ENCODE results near the gene ZNF652. TPM values are rescaled to one million over a fixed set of nuclear protein-coding genes. Genes with fewer than 3 reads are reported as not detected.
"Not testable (repeated sequence)": the region's sequence is repeated elsewhere in the genome, so short reads cannot be mapped to it uniquely, and the experiment has no call there.

Gene ZNF652
- total RNA-seq, 1 donor from 2014 or later = 26.8 TPM

DNA sequence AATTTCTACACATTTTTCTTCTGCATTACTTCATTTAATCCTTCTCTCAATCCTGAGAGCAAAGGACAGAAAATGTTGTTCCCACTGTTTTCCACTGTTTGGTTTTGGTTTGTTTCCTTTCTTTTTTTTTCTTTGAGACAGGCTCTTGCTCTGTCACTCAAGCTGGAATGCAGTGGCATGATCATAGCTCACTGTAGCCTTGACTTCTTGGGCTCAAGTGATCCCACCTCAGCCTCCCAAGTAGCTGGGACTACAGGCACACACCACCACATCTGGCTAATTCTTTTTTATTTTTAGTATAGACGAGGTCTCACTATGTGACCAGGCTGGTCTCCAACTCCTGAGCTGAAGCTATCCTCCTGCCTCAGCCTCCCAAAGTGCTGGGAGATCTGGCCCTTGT lies 7.0 kb upstream of the ZNF652 start:
- no peak overlapping the region for H2AFZ ChIP-seq (ENCODE audit: low read depth, low read length)
- no peak for DNase-seq (ENCODE audit: low read depth)
- TF ChIP-seq EZH2 (IDR thresholded peaks at IDR 0.05; ENCODE audit: insufficient read depth, low read length) = no peak
- TF ChIP-seq, protein P1, sequence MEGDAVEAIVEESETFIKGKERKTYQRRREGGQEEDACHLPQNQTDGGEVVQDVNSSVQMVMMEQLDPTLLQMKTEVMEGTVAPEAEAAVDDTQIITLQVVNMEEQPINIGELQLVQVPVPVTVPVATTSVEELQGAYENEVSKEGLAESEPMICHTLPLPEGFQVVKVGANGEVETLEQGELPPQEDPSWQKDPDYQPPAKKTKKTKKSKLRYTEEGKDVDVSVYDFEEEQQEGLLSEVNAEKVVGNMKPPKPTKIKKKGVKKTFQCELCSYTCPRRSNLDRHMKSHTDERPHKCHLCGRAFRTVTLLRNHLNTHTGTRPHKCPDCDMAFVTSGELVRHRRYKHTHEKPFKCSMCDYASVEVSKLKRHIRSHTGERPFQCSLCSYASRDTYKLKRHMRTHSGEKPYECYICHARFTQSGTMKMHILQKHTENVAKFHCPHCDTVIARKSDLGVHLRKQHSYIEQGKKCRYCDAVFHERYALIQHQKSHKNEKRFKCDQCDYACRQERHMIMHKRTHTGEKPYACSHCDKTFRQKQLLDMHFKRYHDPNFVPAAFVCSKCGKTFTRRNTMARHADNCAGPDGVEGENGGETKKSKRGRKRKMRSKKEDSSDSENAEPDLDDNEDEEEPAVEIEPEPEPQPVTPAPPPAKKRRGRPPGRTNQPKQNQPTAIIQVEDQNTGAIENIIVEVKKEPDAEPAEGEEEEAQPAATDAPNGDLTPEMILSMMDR (IDR thresholded peaks at IDR 0.05; ENCODE audit: insufficient read depth, low read depth, low read length) = no peak
- no peaks in the 10 kb centered on the region for H4K20me1 ChIP-seq (ENCODE audit: insufficient read depth, low read length)
- Mint-ChIP-seq H3K27me3 (ENCODE audit: low read depth, unreplicated experiment) (no peaks in the 10 kb centered on the region), H3K36me3 (ENCODE audit: low read depth, unreplicated experiment) (peaks cover 3% of the 10 kb centered on the region), H3K27ac (ENCODE audit: unreplicated experiment) (no peak overlapping the region), H3K4me1 (ENCODE audit: low read depth, unreplicated experiment) (no peaks in the 10 kb centered on the region), H3K4me3 (ENCODE audit: unreplicated experiment) (no peak overlapping the region), H3K9me3 (ENCODE audit: unreplicated experiment) (no peaks in the 10 kb centered on the region)
- no peak overlapping the region for H3K27ac ChIP-seq (ENCODE audit: low read depth, low read length)
- no peaks in the 10 kb centered on the region for H3K27me3 ChIP-seq (ENCODE audit: insufficient read depth, low read length)
- no peak overlapping the region for H3K9ac ChIP-seq (ENCODE audit: low read length)
- no peaks in the 10 kb centered on the region for H3K9me3 ChIP-seq (ENCODE audit: insufficient read depth, low read depth, low read length)
- FAIRE-seq = no peak
- H3K36me3 ChIP-seq (ENCODE audit: insufficient read depth, low read length) = no peaks in the 10 kb centered on the region
- no peak overlapping the region for H3K4me2 ChIP-seq (ENCODE audit: low read length)
- no peaks in the 10 kb centered on the region for H3K4me1 ChIP-seq (ENCODE audit: insufficient read depth, low read length)
- no peaks in the 10 kb centered on the region for H3K79me2 ChIP-seq (ENCODE audit: insufficient read depth, low read length)
- no peak overlapping the region for H3K4me3 ChIP-seq (ENCODE audit: insufficient read depth, low read depth, low read length)

GRCh38 chr17:49365667-49366066 lies 3.6 kb upstream of the ZNF652 start:
- Histone ChIP-seq H3K4me3 (ENCODE audit: insufficient read depth, low read depth, low read length) (no peak overlapping the region), H3K27me3 (ENCODE audit: insufficient read depth, low read length) (no peaks in the 10 kb centered on the region), H3K27ac (ENCODE audit: low read depth, low read length) (no peak overlapping the region), H2AFZ (ENCODE audit: low read depth, low read length) (no peak overlapping the region), H3K4me1 (ENCODE audit: insufficient read depth, low read length) (peaks cover 4% of the 10 kb centered on the region), H3K9me3 (ENCODE audit: insufficient read depth, low read depth, low read length) (no peaks in the 10 kb centered on the region), H3K4me2 (ENCODE audit: low read length) (no peak overlapping the region), H3K79me2 (ENCODE audit: insufficient read depth, low read length) (peaks cover 6% of the 10 kb centered on the region), H3K9ac (ENCODE audit: low read length) (no peak overlapping the region), H4K20me1 (ENCODE audit: insufficient read depth, low read length) (peaks cover 8% of the 10 kb centered on the region), H3K36me3 (ENCODE audit: insufficient read depth, low read length) (no peaks in the 10 kb centered on the region)
- Mint-ChIP-seq H3K27ac (ENCODE audit: unreplicated experiment) (no peak overlapping the region), H3K4me3 (ENCODE audit: unreplicated experiment) (no peak overlapping the region), H3K9me3 (ENCODE audit: unreplicated experiment) (no peaks in the 10 kb centered on the region), H3K27me3 (ENCODE audit: low read depth, unreplicated experiment) (no peaks in the 10 kb centered on the region), H3K36me3 (ENCODE audit: low read depth, unreplicated experiment) (peaks cover 3% of the 10 kb centered on the region), H3K4me1 (ENCODE audit: low read depth, unreplicated experiment) (peaks cover 4% of the 10 kb centered on the region)
- no peak for FAIRE-seq
- DNase-seq (ENCODE audit: low read depth) = no peak
- TF ChIP-seq EZH2 (IDR thresholded peaks at IDR 0.05; ENCODE audit: insufficient read depth, low read length) = no peak
- TF ChIP-seq, protein P1 (IDR thresholded peaks at IDR 0.05; ENCODE audit: insufficient read depth, low read depth, low read length) = no peak

GRCh38 chr17:49365126-49365525 lies 3.1 kb upstream of the ZNF652 start:
- not testable (repeated sequence) for H3K27me3 Mint-ChIP-seq (ENCODE audit: low read depth, unreplicated experiment); H2AFZ ChIP-seq (ENCODE audit: low read depth, low read length); H3K4me3 Mint-ChIP-seq (ENCODE audit: unreplicated experiment); H3K36me3 ChIP-seq (ENCODE audit: insufficient read depth, low read length); FAIRE-seq; H3K4me3 ChIP-seq (ENCODE audit: insufficient read depth, low read depth, low read length); H3K9me3 Mint-ChIP-seq (ENCODE audit: unreplicated experiment); H3K4me2 ChIP-seq (ENCODE audit: low read length); H3K36me3 Mint-ChIP-seq (ENCODE audit: low read depth, unreplicated experiment); DNase-seq (ENCODE audit: low read depth); H3K27ac ChIP-seq (ENCODE audit: low read depth, low read length); H3K4me1 Mint-ChIP-seq (ENCODE audit: low read depth, unreplicated experiment); H3K9me3 ChIP-seq (ENCODE audit: insufficient read depth, low read depth, low read length); H3K9ac ChIP-seq (ENCODE audit: low read length); H3K4me1 ChIP-seq (ENCODE audit: insufficient read depth, low read length); H3K27ac Mint-ChIP-seq (ENCODE audit: unreplicated experiment); H3K27me3 ChIP-seq (ENCODE audit: insufficient read depth, low read length)
- peaks cover 12% of the 10 kb centered on the region for H3K79me2 ChIP-seq (ENCODE audit: insufficient read depth, low read length)
- peaks cover 13% of the 10 kb centered on the region for H4K20me1 ChIP-seq (ENCODE audit: insufficient read depth, low read length)

All from astrocyte (in vitro differentiated cells and primary cell).